ENCODE data around the gene RBM10. TPM values are rescaled to one million over a fixed set of nuclear protein-coding genes. Genes with fewer than 3 reads are reported as not detected.

RBM10 gene
- total RNA-seq, 1 donor from 2014 or later: 52.4 TPM

DNA sequence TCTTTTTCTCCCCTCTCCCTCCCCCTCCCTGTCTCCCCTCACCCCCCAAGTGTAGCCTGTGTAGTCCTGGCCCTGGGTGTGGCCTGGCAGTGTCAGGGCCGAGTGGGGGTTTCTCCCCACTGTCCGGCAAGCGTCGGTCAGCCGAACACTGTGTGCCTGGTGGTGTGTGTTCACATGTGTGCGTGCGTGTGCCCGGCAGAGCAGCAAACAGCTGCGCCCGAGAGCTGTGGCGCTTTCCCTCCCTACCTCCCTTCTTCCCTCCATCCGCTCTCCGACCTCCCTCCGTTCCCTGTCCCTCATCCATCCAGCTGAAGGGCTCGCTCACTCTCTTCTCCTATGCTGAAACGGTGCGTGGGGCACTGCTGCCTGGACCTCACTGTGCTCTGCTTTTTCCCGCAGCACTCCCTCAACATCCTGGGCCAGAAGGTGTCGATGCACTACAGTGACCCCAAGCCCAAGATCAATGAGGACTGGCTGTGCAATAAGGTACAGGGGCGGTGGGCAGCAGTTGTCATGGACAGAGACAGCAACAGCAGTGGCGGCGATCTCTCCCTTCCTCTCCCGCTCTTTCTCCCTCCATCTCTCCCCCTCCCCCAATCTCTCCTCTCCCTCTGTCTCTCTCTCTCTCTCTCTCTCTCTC is 31.2 kb downstream of the RBM10 start:
- Histone ChIP-seq H3K9me3 (no peaks in the 10 kb centered on the region), H3K4me3 (no peak overlapping the region), H3K36me3 (peaks cover 50 to 84% of the 10 kb centered on the region in 2 donors), H3K27ac (no peak overlapping the region), H3K27me3 (no peaks in the 10 kb centered on the region), H3K4me1 (no peaks in the 10 kb centered on the region)
- TF ChIP-seq, protein P1, sequence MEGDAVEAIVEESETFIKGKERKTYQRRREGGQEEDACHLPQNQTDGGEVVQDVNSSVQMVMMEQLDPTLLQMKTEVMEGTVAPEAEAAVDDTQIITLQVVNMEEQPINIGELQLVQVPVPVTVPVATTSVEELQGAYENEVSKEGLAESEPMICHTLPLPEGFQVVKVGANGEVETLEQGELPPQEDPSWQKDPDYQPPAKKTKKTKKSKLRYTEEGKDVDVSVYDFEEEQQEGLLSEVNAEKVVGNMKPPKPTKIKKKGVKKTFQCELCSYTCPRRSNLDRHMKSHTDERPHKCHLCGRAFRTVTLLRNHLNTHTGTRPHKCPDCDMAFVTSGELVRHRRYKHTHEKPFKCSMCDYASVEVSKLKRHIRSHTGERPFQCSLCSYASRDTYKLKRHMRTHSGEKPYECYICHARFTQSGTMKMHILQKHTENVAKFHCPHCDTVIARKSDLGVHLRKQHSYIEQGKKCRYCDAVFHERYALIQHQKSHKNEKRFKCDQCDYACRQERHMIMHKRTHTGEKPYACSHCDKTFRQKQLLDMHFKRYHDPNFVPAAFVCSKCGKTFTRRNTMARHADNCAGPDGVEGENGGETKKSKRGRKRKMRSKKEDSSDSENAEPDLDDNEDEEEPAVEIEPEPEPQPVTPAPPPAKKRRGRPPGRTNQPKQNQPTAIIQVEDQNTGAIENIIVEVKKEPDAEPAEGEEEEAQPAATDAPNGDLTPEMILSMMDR (IDR thresholded peaks at IDR 0.05): no peak
- intact Hi-C loops (cut with DNase I): no loop called here
- DNase-seq (ENCODE audit: low spot score in 2 of 2): peak in 1 of 2 donors; percentile 50

GRCh38 chrX:47177079-47177478 is 32.1 kb downstream of the RBM10 start:
- Histone ChIP-seq H3K4me3 (no peak overlapping the region), H3K27ac (no peak overlapping the region), H3K9me3 (no peaks in the 10 kb centered on the region), H3K36me3 (peaks cover 54 to 86% of the 10 kb centered on the region in 2 donors), H3K4me1 (no peaks in the 10 kb centered on the region), H3K27me3 (no peaks in the 10 kb centered on the region)
- intact Hi-C loops (cut with DNase I): no loop called here
- TF ChIP-seq, protein P1 (IDR thresholded peaks at IDR 0.05): no peak
- peak in 1 of 2 donors; percentile 9 for DNase-seq (ENCODE audit: low spot score in 2 of 2)

DNA sequence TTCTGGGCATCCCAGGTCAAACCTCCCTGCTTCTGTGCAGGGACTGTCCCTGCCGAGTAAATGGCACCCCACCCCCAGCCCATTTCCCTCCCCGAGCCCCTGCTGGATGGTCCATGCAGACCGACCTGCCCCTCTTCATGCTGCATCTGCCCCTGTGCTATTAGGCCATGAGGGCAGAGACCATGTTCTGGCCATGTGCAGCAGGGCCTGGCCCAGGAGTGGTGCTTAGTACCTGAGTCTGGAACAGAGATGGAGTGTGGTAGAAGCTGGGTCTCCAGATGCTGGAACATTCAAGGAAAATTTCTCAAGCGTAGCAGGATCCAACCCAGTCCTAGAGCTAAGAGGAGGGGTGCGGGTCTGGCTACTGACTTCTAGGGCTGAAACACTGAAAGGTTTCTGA is 33.3 kb downstream of the RBM10 start:
- Histone ChIP-seq H3K27ac (no peak overlapping the region), H3K27me3 (no peaks in the 10 kb centered on the region), H3K36me3 (peaks cover 51 to 83% of the 10 kb centered on the region in 2 donors), H3K9me3 (no peaks in the 10 kb centered on the region), H3K4me1 (no peaks in the 10 kb centered on the region), H3K4me3 (no peak overlapping the region)
- intact Hi-C loops (cut with DNase I): no loop called here
- TF ChIP-seq, protein P1 (IDR thresholded peaks at IDR 0.05): no peak
- DNase-seq (ENCODE audit: low spot score in 2 of 2): no peak

GRCh38 chrX:47179221-47179927 is 34.4 kb downstream of the RBM10 start:
- H3K4me3 ChIP-seq: no peak overlapping the region
- H3K27me3 ChIP-seq: no peaks in the 10 kb centered on the region
- TF ChIP-seq, protein P1 (IDR thresholded peaks at IDR 0.05): no peak
- H3K27ac ChIP-seq: peak overlapping the region; percentile 39 to 59
- no peaks in the 10 kb centered on the region for H3K4me1 ChIP-seq
- no peak for DNase-seq (ENCODE audit: low spot score in 2 of 2)
- intact Hi-C loops (cut with DNase I): no loop called here
- no peaks in the 10 kb centered on the region for H3K9me3 ChIP-seq
- peaks cover 49 to 74% of the 10 kb centered on the region in 2 donors for H3K36me3 ChIP-seq

DNA sequence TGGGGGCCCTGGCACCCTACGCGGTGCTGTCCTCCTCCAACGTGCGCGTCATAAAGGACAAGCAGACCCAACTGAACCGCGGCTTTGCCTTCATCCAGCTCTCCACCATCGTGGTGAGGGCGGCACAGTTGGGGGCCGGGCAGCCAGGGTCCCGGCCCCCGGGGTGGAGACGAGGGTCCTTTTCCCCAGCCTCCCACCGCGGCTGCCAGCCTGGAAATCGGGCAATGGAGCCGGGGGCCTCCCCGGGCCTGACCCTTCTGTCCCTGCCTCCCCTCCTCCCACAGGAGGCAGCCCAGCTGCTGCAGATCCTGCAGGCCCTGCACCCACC is 34.9 kb downstream of the RBM10 start:
- TF ChIP-seq, protein P1 (IDR thresholded peaks at IDR 0.05): no peak
- H3K27ac ChIP-seq: peak overlapping the region; percentile 2 to 59
- H3K4me1 ChIP-seq: no peaks in the 10 kb centered on the region
- H3K36me3 ChIP-seq: peaks cover 53 to 73% of the 10 kb centered on the region in 2 donors
- intact Hi-C loops (cut with DNase I): no loop called here
- H3K9me3 ChIP-seq: no peaks in the 10 kb centered on the region
- DNase-seq (ENCODE audit: low spot score in 2 of 2): no peak
- H3K27me3 ChIP-seq: no peaks in the 10 kb centered on the region
- H3K4me3 ChIP-seq: no peak overlapping the region

Data from ascending aorta (tissue), 2 donors.